Adrenal gland (tissue), 12 donors: Measurements from ENCODE around the gene MICAL3. TPM values are rescaled to one million over a fixed set of nuclear protein-coding genes. Genes with fewer than 3 reads are reported as not detected.

ENCODE experiments used
- DNase-seq, 7 donors: peaks; one replicate each; pipeline ENCODE4 v3.0.0-alpha.2; 2019 to 2020
- H3K27ac ChIP-seq, 5 donors: fragments of 200-600 bp; sonication (generic) in 4 of 5; 1 replicate in 3 of 5; 2 replicates in 2 of 5; pipeline versions ENCODE4 v1.5.1 to v1.8.0; 2016 to 2020; ENCODE audit warnings: mild to moderate bottlenecking in 1 of 5
- H3K27me3 ChIP-seq: fragments of 200-600 bp; 2 replicates; pipeline ENCODE4 v1.8.0; 2021
- H3K36me3 ChIP-seq, 2 donors: fragments of 200-600 bp; replicated peaks in 1 of 2; 1 replicate in 1 of 2; 2 replicates in 1 of 2; pipeline versions ENCODE4 v1.5.1 to v1.8.0; 2018 to 2022
- H3K4me1 ChIP-seq, 2 donors: fragments of 200-600 bp; replicated peaks in 1 of 2; 1 replicate in 1 of 2; 2 replicates in 1 of 2; pipeline versions ENCODE4 v1.5.1 to v1.8.0; 2018 to 2021
- H3K4me3 ChIP-seq, 4 donors: fragments of 200-600 bp; sonication (generic) in 3 of 4; one replicate each; pipeline ENCODE4 v1.5.1; 2016 to 2018
- H3K9me3 ChIP-seq, 3 donors: fragments of 200-600 bp; sonication (generic) in 1 of 3; replicated peaks in 1 of 3; 1 replicate in 2 of 3; 2 replicates in 1 of 3; pipeline versions ENCODE4 v1.5.1 to v1.8.0; 2016 to 2021
- POLR2A ChIP-seq, 2 donors: fragments of 450-650 bp; IDR thresholded peaks; one replicate each; pipeline ENCODE4 v1.6.1; 2017; ENCODE audit warnings: antibody characterized with exemption in 2 of 2, mild to moderate bottlenecking in 2 of 2, moderate library complexity in 1 of 2
- WGBS, 4 donors: extraction: QIAGEN DNeasy Blood & Tissue Kit in 2 of 4; methylation state at CpG; one replicate each; pipeline versions ENCODE4 v1.1.5 to v1.1.7; 2013 to 2017; 5-methylcytosine and 5-hydroxymethylcytosine counted together
- intact Hi-C, 2 donors: fragments of 100-400 bp; cut with DNase I; formaldehyde crosslinking; loops; one replicate each; pipeline versions ENCODE4 v1.14.1 to v1.15.0; 2022 to 2023
- polyA plus RNA-seq, 3 donors: library from polyadenylated mRNA; stranded (reverse); fragments of 200-250 nt in 2 of 3; fragments of 350-450 nt in 1 of 3; fragmentation: Illumina TruSeq in 1 of 3; extraction: RNeasy Lipid Tissue Mini Kit (QIAGEN cat#74804) in 1 of 3; gene quantifications; one replicate each; pipeline ENCODE4 v1.2.3, GENCODE V29; 2013 to 2014
- total RNA-seq, 9 donors: library from RNA; depleted of rRNA in 4 of 9; stranded (reverse); fragments of >200 nt in 4 of 9; fragments of 120-200 nt in 1 of 9; fragmentation: NEBNext Ultra II Directional in 1 of 9; extraction: Animal tissue kit (Norgen Biotek cat#: 25700) in 1 of 9; gene quantifications; one replicate each; pipeline versions ENCODE4 v1.1.0 to v1.2.4, GENCODE V29; 2013 to 2023
- TF ChIP-seq, protein P1 (sequence below), 6 experiments: fragments of 450-650 bp in 4 of 6; fragments of 200-600 bp in 2 of 6; sonication (generic) in 1 of 6; IDR thresholded peaks; 1 replicate in 5 of 6; 2 replicates in 1 of 6; pipeline versions ENCODE4 v1.5.1 to v1.8.0; 2016 to 2021; ENCODE audit warnings: antibody characterized with exemption in 6 of 6, mild to moderate bottlenecking in 2 of 6, moderate library complexity in 1 of 6
- donor health status: healthy with polysubstance abuse.
- donor health status: Bipolar disorder and iron deficiency.
- donor health status: DM: yes; HTN: yes; CAD: no.
- donor health status: DM: no; HTN: no; CAD: no.
- donor health status: DM: no; HTN: no; CAD: no.
- donor health status: DM: yes; HTN: yes; CAD: no.

MICAL3 gene
- total and polyA plus RNA-seq, 12 donors = 10.9 to 82.6 (median 34.4) TPM

DNA sequence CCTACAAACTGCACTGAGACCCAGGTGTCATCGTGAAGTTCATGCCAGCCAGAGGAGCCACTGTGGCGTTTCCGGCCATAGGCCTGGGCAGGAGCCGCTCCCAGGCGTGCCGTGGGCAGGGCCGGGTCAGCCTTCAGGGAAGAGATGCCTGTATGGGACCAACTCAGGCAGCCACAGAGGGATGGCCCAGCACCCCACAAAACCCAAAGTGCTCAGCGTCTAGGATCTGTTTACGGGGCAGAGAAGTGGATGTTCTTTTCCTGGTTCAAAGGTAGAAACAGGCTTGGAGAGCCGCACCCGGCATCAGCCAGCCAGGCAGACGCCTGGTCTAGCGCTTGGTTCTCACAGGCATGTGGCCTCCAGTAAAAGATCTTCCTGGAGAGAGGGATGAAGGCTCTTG, 241.7 kb downstream of the MICAL3 start:
- Histone ChIP-seq H3K36me3 (no peaks in the 10 kb centered on the region), H3K4me3 (no peak overlapping the region), H3K27me3 (no peaks in the 10 kb centered on the region), H3K4me1 (peaks cover 0 to 6% of the 10 kb centered on the region in 2 donors), H3K9me3 (no peaks in the 10 kb centered on the region), H3K27ac (no peak overlapping the region)
- no peak for DNase-seq
- intact Hi-C loops = loop anchor here in 1 of 2 donors (10.0 kb wide), 1 partner anchor 228 kb away; no protein-coding TSS in a partner anchor
- TF ChIP-seq, protein P1, sequence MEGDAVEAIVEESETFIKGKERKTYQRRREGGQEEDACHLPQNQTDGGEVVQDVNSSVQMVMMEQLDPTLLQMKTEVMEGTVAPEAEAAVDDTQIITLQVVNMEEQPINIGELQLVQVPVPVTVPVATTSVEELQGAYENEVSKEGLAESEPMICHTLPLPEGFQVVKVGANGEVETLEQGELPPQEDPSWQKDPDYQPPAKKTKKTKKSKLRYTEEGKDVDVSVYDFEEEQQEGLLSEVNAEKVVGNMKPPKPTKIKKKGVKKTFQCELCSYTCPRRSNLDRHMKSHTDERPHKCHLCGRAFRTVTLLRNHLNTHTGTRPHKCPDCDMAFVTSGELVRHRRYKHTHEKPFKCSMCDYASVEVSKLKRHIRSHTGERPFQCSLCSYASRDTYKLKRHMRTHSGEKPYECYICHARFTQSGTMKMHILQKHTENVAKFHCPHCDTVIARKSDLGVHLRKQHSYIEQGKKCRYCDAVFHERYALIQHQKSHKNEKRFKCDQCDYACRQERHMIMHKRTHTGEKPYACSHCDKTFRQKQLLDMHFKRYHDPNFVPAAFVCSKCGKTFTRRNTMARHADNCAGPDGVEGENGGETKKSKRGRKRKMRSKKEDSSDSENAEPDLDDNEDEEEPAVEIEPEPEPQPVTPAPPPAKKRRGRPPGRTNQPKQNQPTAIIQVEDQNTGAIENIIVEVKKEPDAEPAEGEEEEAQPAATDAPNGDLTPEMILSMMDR (IDR thresholded peaks at IDR 0.05) = no peak
- TF ChIP-seq POLR2A (IDR thresholded peaks at IDR 0.05) = no peak
- 90 to 100% (median 95%) methylated on average over 7 to 13 of the region's 13 CpGs for WGBS, 4 donors

DNA sequence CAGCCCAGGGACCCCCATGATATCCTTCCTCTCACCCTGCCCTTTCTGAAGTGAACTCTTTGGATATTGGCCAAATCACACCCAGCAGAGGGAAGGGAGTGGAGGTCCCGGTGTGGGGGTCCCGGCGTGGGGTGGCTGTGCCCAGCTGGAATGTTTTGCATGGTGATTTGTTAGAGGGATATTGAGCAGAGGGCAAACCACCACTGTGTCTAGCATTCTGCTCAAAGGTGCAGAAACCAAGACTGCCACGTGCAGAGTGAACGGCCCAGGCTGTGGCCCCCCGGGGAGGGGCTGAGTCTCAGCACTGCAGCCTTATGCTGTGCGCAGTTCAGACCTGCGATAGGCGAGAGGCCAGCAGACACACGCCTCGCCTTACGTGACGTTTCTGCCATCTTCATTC, 242.2 kb downstream of the MICAL3 start:
- Histone ChIP-seq H3K36me3 (no peaks in the 10 kb centered on the region), H3K27ac (no peak overlapping the region), H3K9me3 (no peaks in the 10 kb centered on the region), H3K27me3 (no peaks in the 10 kb centered on the region), H3K4me1 (peaks cover 0 to 3% of the 10 kb centered on the region in 2 donors), H3K4me3 (no peak overlapping the region)
- TF ChIP-seq POLR2A (IDR thresholded peaks at IDR 0.05) = no peak
- TF ChIP-seq, protein P1 (IDR thresholded peaks at IDR 0.05) = no peak
- DNase-seq = no peak
- 80 to 98% (median 84%) methylated on average over 8 to 13 of the region's 13 CpGs for WGBS, 4 donors
- intact Hi-C loops = loop anchor here in 1 of 2 donors (10.0 kb wide), 1 partner anchor 227 kb away; no protein-coding TSS in a partner anchor

DNA sequence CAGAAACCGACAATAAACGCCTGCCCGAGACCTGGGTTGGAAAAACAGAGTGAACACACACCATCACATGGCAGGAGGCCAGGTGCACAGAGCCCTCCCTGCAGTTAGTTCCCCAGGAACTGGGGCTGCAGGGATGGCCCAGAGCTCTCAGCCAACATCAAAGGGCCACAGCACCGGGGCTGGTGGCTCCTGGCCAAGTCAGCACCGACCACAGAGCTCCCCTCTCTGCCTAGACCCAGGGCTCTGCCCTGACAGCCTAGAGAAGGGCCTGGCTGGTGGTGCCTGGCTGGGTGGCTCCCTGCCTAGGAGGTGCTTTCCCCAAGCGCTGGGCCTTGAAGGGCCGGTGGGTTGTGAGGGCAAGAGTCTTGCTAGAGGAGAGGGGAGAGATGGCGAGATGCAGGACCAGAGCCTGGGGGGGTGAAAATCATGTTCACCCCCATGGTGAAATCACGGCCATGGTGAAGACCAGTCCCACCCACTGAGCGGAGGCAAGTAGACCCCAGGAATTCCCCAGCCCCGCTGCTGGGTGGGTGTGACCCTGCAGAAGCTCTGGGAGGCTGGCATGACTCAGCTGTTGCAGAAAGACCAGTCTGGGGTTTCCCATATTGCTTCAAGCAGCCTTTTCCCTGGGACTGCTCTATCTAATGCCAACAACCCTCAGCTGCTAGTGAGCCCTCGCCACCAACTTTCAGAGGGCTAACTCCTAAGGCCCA, 242.9 kb downstream of the MICAL3 start:
- H3K27me3 ChIP-seq = no peaks in the 10 kb centered on the region
- WGBS, 4 donors = 40 to 59% (median 44%) methylated on average over 6 to 12 of the region's 12 CpGs
- H3K27ac ChIP-seq = no peak overlapping the region
- peak in 3 of 7 donors; percentile 35 to 60 (median 48) for DNase-seq
- H3K36me3 ChIP-seq = no peaks in the 10 kb centered on the region
- peaks cover 0 to 3% of the 10 kb centered on the region in 2 donors for H3K4me1 ChIP-seq
- intact Hi-C loops = loop anchor here in 1 of 2 donors (10.0 kb wide), 1 partner anchor 227 kb away; no protein-coding TSS in a partner anchor
- H3K9me3 ChIP-seq = no peaks in the 10 kb centered on the region
- TF ChIP-seq POLR2A (IDR thresholded peaks at IDR 0.05) = no peak
- TF ChIP-seq, protein P1 (IDR thresholded peaks at IDR 0.05) = no peak
- no peak overlapping the region for H3K4me3 ChIP-seq

DNA sequence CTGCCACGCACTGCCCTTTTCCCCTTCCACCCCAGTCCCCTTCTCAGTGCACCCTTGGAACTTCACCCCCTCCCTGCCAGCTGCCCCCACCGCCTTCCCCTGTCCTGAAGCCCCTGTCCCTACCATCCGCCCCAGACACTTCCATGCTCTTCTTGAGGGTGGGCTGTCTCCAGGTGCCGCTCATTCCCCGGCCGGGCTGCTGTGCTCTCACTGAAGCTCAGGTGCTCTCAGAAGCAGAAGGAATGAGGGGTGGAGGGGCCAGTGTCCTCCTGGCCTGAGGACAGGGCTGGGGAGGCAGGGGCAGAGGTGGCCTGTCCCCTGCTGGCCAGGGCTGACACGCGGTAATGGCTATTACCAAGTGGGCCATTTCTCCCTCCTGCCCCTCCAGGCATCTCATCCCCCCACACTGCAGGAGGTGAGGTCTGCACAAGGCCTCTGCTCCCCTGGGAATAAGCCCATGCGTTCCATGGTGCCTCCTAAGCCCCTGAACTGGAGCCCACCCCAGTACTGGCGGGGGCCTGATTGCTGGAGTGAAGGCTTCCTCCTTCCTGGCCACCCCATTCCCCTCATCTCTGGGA, 243.5 kb downstream of the MICAL3 start:
- H3K4me1 ChIP-seq = peaks cover 0 to 3% of the 10 kb centered on the region in 2 donors
- no peaks in the 10 kb centered on the region for H3K36me3 ChIP-seq
- H3K27ac ChIP-seq = no peak overlapping the region
- intact Hi-C loops = loop anchor here in 1 of 2 donors (10.0 kb wide), 1 partner anchor 226 kb away; no protein-coding TSS in a partner anchor
- no peaks in the 10 kb centered on the region for H3K27me3 ChIP-seq
- no peak overlapping the region for H3K4me3 ChIP-seq
- DNase-seq = no peak
- TF ChIP-seq POLR2A (IDR thresholded peaks at IDR 0.05) = no peak
- TF ChIP-seq, protein P1 (IDR thresholded peaks at IDR 0.05) = no peak
- H3K9me3 ChIP-seq = no peaks in the 10 kb centered on the region
- 83 to 85% (median 83%) methylated on average over 4 to 10 of the region's 10 CpGs for WGBS, 4 donors
